DOHH2 (cell line): ENCODE results near the gene PIGBOS1.
"Not testable (repeated sequence)": the region's sequence is repeated elsewhere in the genome, so short reads cannot be mapped to it uniquely, and the experiment has no call there.

Experiments used
- EZH2phosphoT487 ChIP-seq: fragments of 200-600 bp; sonication (generic); IDR thresholded peaks from 2 replicates; pipeline ENCODE4 v1.6.1; 2017; ENCODE audit warnings: borderline replicate concordance, mild to moderate bottlenecking, antibody characterized with exemption, low read length, moderate library complexity, mixed read lengths
- TF ChIP-seq, protein P1 (sequence below): fragments of 200-600 bp; sonication (generic); IDR thresholded peaks from one replicate; pipeline ENCODE4 v1.5.1; 2014; ENCODE audit warnings: antibody characterized with exemption, mild to moderate bottlenecking, low read depth, low read length; ENCODE audit not compliant: poor library complexity, severe bottlenecking

DNA sequence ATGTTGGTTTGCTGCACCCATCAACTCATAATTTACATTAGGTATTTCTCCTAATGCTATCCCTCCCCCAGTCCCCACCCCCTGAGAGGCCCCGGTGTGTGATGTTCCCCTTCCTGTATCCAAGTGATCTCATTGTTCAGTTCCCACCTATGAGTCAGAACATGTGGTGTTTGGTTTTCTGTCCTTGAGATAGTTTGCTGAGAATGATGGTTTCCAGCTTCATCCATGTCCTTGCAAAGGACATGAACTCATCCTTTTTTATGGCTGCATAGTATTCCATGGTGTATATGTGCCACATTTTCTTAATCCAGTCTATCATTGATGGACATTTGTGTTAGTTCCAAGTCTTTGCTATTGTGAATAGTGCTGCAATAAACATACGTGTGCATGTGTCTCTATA lies 38.3 kb downstream of the PIGBOS1 start:
- TF ChIP-seq, protein P1, sequence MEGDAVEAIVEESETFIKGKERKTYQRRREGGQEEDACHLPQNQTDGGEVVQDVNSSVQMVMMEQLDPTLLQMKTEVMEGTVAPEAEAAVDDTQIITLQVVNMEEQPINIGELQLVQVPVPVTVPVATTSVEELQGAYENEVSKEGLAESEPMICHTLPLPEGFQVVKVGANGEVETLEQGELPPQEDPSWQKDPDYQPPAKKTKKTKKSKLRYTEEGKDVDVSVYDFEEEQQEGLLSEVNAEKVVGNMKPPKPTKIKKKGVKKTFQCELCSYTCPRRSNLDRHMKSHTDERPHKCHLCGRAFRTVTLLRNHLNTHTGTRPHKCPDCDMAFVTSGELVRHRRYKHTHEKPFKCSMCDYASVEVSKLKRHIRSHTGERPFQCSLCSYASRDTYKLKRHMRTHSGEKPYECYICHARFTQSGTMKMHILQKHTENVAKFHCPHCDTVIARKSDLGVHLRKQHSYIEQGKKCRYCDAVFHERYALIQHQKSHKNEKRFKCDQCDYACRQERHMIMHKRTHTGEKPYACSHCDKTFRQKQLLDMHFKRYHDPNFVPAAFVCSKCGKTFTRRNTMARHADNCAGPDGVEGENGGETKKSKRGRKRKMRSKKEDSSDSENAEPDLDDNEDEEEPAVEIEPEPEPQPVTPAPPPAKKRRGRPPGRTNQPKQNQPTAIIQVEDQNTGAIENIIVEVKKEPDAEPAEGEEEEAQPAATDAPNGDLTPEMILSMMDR, result not testable (repeated sequence)
- not testable (repeated sequence) for TF ChIP-seq EZH2phosphoT487
